Thyroid gland (tissue), 4 donors: ENCODE data around the gene WDFY4. TPM values are rescaled to one million over a fixed set of nuclear protein-coding genes. Genes with fewer than 3 reads are reported as not detected.

Experiments used
- DNase-seq, 2 donors: peaks; one replicate each; pipeline ENCODE4 v3.0.0-alpha.2; 2019
- H3K27ac ChIP-seq, 3 donors: fragments of 200-600 bp; sonication (generic); 1 replicate in 2 of 3; 2 replicates in 1 of 3; pipeline ENCODE4 v1.5.1; 2016 to 2019; ENCODE audit warnings: mild to moderate bottlenecking in 1 of 3, moderate library complexity in 1 of 3
- H3K27me3 ChIP-seq: fragments of 200-600 bp; sonication (generic); one replicate; pipeline ENCODE4 v1.5.1; 2019
- H3K36me3 ChIP-seq, 2 donors: fragments of 200-600 bp; sonication (generic); one replicate each; pipeline ENCODE4 v1.5.1; 2016 to 2019
- H3K4me1 ChIP-seq, 2 donors: fragments of 200-600 bp; sonication (generic); one replicate each; pipeline ENCODE4 v1.5.1; 2017 to 2019
- H3K4me3 ChIP-seq, 3 donors: fragments of 200-600 bp; sonication (generic); replicated peaks in 1 of 3; 1 replicate in 2 of 3; 2 replicates in 1 of 3; pipeline ENCODE4 v1.5.1; 2016; ENCODE audit warnings: mild to moderate bottlenecking in 1 of 3
- H3K9me3 ChIP-seq: fragments of 200-600 bp; sonication (generic); one replicate; pipeline ENCODE4 v1.5.1; 2017
- POLR2A ChIP-seq, 2 donors: fragments of 450-650 bp; IDR thresholded peaks; one replicate each; pipeline ENCODE4 v1.6.1; 2017; ENCODE audit warnings: antibody characterized with exemption in 2 of 2, mild to moderate bottlenecking in 2 of 2, moderate library complexity in 1 of 2
- WGBS, 2 donors: methylation state at CpG; one replicate each; pipeline ENCODE4 v1.1.5; 2017; 5-methylcytosine and 5-hydroxymethylcytosine counted together
- intact Hi-C: fragments of 100-400 bp; cut with DNase I; formaldehyde crosslinking; loops from one replicate; pipeline ENCODE4 v1.15.1; 2023
- total RNA-seq, 4 donors: library from RNA; depleted of rRNA; stranded (reverse); fragments of >200 nt; gene quantifications; one replicate each; pipeline ENCODE4 v1.2.3, GENCODE V29; 2016
- TF ChIP-seq, protein P1 (sequence below), 6 experiments: fragments of 200-600 bp in 3 of 6; fragments of 450-650 bp in 3 of 6; sonication (generic) in 3 of 6; IDR thresholded peaks; one replicate each; pipeline ENCODE4 v1.5.1; 2016 to 2019; ENCODE audit warnings: antibody characterized with exemption in 6 of 6, mild to moderate bottlenecking in 2 of 6, inconsistent platforms in 1 of 6, moderate library complexity in 1 of 6

The WDFY4 gene
- total RNA-seq, 4 donors from 2014 or later = 1.0 to 3.5 (median 1.2) TPM

DNA sequence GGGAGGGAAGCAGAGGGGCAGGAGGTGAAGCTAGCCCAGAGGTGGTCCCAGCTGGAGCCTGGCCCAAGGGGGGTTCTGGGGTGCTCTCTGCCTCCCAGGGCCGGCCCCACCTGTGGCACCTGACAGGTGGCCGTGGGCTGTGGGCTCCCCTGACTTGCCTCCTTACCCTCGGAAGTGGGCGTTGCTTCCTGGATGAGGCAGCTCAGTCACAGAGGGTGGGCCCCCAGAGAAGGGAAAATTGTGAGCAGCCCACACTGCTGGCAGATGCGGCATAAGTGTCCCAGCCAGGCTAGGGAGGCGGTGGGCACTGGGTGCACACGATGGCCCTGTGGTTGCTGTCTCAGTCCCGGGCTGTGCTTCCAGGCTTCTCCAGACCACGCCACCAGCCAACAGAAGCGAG, 136.0 kb downstream of the WDFY4 start:
- no peak overlapping the region for H3K27ac ChIP-seq
- intact Hi-C loops = no loop called here
- 76 to 90% methylated on average over 3 to 5 of the region's 10 CpGs for WGBS, 2 donors

DNA sequence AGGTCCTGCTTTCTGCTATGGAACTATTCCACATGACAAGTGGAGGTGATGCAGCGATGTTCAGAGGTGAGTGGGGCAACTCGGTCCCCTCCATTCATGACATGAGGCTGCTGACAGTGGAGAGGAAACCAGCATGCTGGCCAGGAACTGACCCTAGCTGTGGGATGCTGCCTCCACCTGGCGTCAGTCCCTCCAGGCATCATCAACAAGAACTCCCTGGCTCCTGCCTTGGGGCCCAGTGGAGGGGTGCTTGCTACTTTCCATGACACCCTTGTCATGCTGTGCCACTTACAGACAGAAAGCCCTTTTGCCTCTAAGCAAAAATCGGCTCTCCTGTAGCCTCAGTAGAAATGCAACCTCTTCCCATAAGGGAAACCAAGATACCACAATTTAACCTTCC, 136.4 kb downstream of the WDFY4 start:
- Histone ChIP-seq H3K27ac (no peak overlapping the region), H3K36me3 (no peaks in the 10 kb centered on the region), H3K4me1 (no peaks in the 10 kb centered on the region), H3K4me3 (no peak overlapping the region), H3K9me3 (no peaks in the 10 kb centered on the region), H3K27me3 (no peaks in the 10 kb centered on the region)
- DNase-seq = no peak
- intact Hi-C loops = no loop called here
- WGBS, 2 donors = 81 to 82% methylated on average over 4 of the region's 4 CpGs
- TF ChIP-seq, protein P1, sequence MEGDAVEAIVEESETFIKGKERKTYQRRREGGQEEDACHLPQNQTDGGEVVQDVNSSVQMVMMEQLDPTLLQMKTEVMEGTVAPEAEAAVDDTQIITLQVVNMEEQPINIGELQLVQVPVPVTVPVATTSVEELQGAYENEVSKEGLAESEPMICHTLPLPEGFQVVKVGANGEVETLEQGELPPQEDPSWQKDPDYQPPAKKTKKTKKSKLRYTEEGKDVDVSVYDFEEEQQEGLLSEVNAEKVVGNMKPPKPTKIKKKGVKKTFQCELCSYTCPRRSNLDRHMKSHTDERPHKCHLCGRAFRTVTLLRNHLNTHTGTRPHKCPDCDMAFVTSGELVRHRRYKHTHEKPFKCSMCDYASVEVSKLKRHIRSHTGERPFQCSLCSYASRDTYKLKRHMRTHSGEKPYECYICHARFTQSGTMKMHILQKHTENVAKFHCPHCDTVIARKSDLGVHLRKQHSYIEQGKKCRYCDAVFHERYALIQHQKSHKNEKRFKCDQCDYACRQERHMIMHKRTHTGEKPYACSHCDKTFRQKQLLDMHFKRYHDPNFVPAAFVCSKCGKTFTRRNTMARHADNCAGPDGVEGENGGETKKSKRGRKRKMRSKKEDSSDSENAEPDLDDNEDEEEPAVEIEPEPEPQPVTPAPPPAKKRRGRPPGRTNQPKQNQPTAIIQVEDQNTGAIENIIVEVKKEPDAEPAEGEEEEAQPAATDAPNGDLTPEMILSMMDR (IDR thresholded peaks at IDR 0.05) = no peak
- TF ChIP-seq POLR2A (IDR thresholded peaks at IDR 0.05) = no peak

More for the DNA sequence above, 136.0 kb downstream of the WDFY4 start:
- Histone ChIP-seq H3K4me3 (no peak overlapping the region), H3K27me3 (no peaks in the 10 kb centered on the region), H3K9me3 (no peaks in the 10 kb centered on the region), H3K4me1 (no peaks in the 10 kb centered on the region), H3K36me3 (no peaks in the 10 kb centered on the region)
- TF ChIP-seq, protein P1 (IDR thresholded peaks at IDR 0.05) = no peak
- no peak for TF ChIP-seq POLR2A (IDR thresholded peaks at IDR 0.05)
- DNase-seq = no peak

DNA sequence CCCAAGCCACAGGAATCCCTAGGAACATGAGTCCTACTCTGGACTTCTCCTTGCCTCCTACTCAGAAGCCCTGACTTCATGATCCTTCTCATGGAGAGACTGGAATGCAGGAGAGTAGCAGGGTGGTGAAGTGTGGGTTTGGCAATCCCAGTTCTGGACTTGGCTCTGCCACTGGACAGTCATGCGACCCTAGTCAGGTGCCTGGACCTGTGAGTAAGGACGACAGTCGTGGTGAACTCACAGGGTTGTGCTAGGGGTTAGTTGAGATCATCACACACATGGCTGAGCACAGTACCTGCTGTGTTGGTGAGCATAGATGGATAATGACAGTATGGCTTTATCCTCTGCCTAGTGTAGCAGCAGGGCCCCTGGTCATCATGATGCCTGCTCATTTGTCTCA, 137.0 kb downstream of the WDFY4 start:
- Histone ChIP-seq H3K36me3 (no peaks in the 10 kb centered on the region), H3K27ac (no peak overlapping the region), H3K9me3 (no peaks in the 10 kb centered on the region), H3K27me3 (no peaks in the 10 kb centered on the region), H3K4me1 (no peaks in the 10 kb centered on the region), H3K4me3 (no peak overlapping the region)
- no peak for TF ChIP-seq POLR2A (IDR thresholded peaks at IDR 0.05)
- TF ChIP-seq, protein P1 (IDR thresholded peaks at IDR 0.05) = no peak
- intact Hi-C loops = no loop called here
- WGBS, 2 donors = 83 to 94% methylated on average over 3 of the region's 3 CpGs
- DNase-seq = no peak

DNA sequence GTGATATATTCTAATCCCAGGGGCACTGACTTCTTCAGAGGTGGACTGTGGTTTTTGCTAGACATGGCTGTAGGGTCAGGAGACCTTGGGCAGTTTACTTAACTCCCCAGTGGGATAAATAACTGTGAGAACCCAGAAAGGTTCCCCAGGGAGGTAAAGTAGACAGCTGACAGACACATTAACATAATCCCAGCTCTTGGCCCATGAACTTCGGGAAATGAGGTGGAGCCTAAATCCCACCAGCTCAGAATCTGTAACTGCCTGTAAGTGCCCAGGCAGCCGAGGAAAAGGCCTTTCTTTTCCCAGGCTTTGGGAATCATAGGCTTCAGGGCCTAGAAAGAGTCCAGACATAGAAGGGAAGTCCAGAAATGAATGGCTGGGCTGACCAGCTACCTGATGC, 149.0 kb downstream of the WDFY4 start:
- H3K36me3 ChIP-seq = no peaks in the 10 kb centered on the region
- H3K27me3 ChIP-seq = no peaks in the 10 kb centered on the region
- no peaks in the 10 kb centered on the region for H3K9me3 ChIP-seq
- H3K27ac ChIP-seq = no peak overlapping the region
- no peak for TF ChIP-seq POLR2A (IDR thresholded peaks at IDR 0.05)
- TF ChIP-seq, protein P1 (IDR thresholded peaks at IDR 0.05) = no peak
- no peak for DNase-seq
- H3K4me1 ChIP-seq = no peaks in the 10 kb centered on the region
- WGBS, 2 donors = 63 to 66% methylated on average over 2 of the region's 2 CpGs
- intact Hi-C loops = no loop called here
- no peak overlapping the region for H3K4me3 ChIP-seq

DNA sequence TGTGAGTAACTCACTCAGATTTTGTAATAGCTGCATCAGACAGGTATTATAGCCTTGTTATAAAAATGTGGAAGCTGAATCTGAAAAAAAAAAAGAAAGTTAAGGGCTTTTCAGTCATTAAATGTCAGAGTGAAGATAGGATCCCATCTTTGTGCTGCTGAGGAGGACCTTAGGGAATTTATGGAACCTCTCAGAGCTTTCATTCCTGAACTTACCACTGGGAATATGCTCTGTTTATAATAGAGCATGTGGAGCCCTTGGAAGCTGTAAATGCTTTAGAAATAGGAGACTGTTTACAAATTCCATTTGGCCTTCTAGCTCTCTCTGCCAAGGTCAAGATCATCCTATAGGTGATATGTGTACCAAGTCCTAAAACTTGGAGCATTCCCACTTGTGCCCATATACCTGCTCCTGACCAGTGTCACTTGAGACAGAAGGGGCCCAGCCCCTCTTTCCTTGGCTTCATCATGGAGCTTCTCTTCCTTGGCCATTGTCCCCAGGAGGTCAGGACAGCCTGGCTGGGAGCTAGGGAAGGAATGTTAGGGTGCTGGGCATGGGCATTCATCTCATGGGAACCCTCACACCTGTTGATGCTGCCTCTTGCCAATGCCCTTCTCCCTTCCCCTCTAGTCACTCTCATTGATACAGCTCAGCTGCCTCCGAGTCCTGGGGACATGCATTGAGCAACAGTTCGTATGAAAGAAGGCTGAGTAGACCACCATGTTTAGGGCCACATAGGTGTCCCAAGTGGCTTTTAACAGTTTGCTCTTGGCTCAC, 149.7 kb downstream of the WDFY4 start:
- intact Hi-C loops = no loop called here
- H3K4me3 ChIP-seq = no peak overlapping the region
- H3K27ac ChIP-seq = no peak overlapping the region
- no peaks in the 10 kb centered on the region for H3K27me3 ChIP-seq
- no peak for DNase-seq
- TF ChIP-seq POLR2A (IDR thresholded peaks at IDR 0.05) = no peak
- TF ChIP-seq, protein P1 (IDR thresholded peaks at IDR 0.05) = no peak
- H3K4me1 ChIP-seq = no peaks in the 10 kb centered on the region
- H3K9me3 ChIP-seq = no peaks in the 10 kb centered on the region
- WGBS, 2 donors = 94% methylated on average over 2 of the region's 2 CpGs
- H3K36me3 ChIP-seq = no peaks in the 10 kb centered on the region
